Ishikawa (cell line): ENCODE data around the gene HACD1.

Experiments used
- CREB1 ChIP-seq: IDR thresholded peaks from 2 replicates; pipeline ENCODE4 v1.6.1; 2012; ENCODE audit warnings: low read depth
- NFIC ChIP-seq: IDR thresholded peaks from 2 replicates; pipeline ENCODE4 v1.6.1; 2012
- TAF1 ChIP-seq: IDR thresholded peaks from 2 replicates; pipeline ENCODE4 v1.6.1; 2012; ENCODE audit warnings: low read depth, mild to moderate bottlenecking
- TCF12 ChIP-seq: IDR thresholded peaks from 2 replicates; pipeline ENCODE4 v1.6.1; 2012; ENCODE audit warnings: low read depth
- TF ChIP-seq, protein P1 (sequence below): IDR thresholded peaks from 2 replicates; pipeline ENCODE4 v1.6.1; 2012; ENCODE audit warnings: low read depth, mild to moderate bottlenecking

DNA sequence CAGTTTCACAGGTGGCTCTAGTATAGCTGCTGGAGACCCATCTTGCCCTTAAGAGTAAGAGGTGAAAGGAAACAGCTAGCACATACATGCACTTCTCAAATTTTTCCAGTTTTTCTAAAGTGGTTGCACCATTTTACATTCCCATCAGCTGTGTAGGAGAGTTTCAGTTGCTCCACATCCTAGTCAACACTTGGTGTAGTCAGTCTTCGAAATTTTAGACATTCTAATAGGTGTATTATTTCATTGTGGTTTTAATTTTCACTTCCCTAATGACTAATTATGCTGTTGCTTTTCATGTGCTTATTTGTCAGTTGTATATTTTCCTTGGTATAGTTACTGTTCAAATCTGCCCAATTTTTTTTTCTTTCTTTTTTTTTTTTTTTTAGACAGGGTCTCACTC lies 9.5 kb upstream of the HACD1 start:
- TF ChIP-seq NFIC (no peak), TAF1 (no peak), TCF12 (no peak), CREB1 (no peak)
- TF ChIP-seq, protein P1, sequence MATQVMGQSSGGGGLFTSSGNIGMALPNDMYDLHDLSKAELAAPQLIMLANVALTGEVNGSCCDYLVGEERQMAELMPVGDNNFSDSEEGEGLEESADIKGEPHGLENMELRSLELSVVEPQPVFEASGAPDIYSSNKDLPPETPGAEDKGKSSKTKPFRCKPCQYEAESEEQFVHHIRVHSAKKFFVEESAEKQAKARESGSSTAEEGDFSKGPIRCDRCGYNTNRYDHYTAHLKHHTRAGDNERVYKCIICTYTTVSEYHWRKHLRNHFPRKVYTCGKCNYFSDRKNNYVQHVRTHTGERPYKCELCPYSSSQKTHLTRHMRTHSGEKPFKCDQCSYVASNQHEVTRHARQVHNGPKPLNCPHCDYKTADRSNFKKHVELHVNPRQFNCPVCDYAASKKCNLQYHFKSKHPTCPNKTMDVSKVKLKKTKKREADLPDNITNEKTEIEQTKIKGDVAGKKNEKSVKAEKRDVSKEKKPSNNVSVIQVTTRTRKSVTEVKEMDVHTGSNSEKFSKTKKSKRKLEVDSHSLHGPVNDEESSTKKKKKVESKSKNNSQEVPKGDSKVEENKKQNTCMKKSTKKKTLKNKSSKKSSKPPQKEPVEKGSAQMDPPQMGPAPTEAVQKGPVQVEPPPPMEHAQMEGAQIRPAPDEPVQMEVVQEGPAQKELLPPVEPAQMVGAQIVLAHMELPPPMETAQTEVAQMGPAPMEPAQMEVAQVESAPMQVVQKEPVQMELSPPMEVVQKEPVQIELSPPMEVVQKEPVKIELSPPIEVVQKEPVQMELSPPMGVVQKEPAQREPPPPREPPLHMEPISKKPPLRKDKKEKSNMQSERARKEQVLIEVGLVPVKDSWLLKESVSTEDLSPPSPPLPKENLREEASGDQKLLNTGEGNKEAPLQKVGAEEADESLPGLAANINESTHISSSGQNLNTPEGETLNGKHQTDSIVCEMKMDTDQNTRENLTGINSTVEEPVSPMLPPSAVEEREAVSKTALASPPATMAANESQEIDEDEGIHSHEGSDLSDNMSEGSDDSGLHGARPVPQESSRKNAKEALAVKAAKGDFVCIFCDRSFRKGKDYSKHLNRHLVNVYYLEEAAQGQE: no peak
